Measurements from ENCODE around the gene ACOX3. TPM values are rescaled to one million over a fixed set of nuclear protein-coding genes. Genes with fewer than 3 reads are reported as not detected.

Gene ACOX3
- total RNA-seq, 4 donors from 2014 or later, result 32.0 to 77.2 (median 43.8) TPM

DNA sequence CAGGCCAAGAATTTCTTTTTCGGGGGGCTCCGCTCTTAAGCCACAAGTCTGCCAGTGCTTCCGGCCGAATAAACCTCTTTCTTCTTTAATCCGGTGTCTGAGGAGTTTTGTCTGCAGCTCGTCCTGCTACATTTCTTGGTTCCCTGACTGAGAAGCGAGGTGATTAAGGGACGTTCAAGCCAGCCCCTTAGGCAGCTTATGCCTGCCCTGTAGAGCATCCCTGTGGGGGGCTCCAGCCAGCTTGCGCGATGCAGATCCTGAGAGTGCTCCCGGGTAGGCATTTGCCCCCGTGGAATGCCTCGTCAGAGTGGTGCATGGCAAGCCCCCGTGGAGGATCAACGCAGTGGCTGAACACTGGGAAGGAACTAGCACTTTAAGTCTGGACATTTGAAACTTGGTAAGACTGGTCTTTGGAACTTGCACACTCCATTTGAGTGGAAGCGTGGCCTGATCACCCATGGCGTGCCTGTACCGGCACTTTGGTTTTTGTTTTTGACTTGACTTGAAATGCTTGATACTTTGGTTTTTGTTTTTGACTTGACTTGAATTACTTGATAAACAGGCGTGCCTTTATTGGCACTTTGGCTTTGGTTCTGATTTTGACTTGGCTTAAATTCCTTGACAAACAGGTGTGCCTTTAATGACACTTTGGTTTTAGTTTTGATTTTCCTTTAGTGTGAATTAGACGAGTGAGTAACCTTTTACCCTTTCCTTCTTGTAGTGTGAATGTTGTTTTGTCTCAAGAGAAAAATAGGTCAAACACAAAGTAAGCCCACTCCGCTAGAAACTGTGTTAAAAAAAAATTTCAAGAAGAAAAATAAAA, 6.1 kb downstream of the ACOX3 start:
- no peak overlapping the region for H3K4me3 ChIP-seq
- 88% methylated on average over 16 of the region's 21 CpGs for WGBS
- TF ChIP-seq POLR2A (IDR thresholded peaks at IDR 0.05; ENCODE audit: low read depth), result no peak
- no peak for TF ChIP-seq EP300 (IDR thresholded peaks at IDR 0.05)
- TF ChIP-seq, protein P1, sequence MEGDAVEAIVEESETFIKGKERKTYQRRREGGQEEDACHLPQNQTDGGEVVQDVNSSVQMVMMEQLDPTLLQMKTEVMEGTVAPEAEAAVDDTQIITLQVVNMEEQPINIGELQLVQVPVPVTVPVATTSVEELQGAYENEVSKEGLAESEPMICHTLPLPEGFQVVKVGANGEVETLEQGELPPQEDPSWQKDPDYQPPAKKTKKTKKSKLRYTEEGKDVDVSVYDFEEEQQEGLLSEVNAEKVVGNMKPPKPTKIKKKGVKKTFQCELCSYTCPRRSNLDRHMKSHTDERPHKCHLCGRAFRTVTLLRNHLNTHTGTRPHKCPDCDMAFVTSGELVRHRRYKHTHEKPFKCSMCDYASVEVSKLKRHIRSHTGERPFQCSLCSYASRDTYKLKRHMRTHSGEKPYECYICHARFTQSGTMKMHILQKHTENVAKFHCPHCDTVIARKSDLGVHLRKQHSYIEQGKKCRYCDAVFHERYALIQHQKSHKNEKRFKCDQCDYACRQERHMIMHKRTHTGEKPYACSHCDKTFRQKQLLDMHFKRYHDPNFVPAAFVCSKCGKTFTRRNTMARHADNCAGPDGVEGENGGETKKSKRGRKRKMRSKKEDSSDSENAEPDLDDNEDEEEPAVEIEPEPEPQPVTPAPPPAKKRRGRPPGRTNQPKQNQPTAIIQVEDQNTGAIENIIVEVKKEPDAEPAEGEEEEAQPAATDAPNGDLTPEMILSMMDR (IDR thresholded peaks at IDR 0.05), result no peak
- no peak for TF ChIP-seq POLR2AphosphoS5 (IDR thresholded peaks at IDR 0.05)
- peaks cover 23 to 49% (median 48%) of the 10 kb centered on the region in 4 donors for H3K4me1 ChIP-seq
- no peaks in the 10 kb centered on the region for H3K36me3 ChIP-seq
- DNase-seq (ENCODE audit: extremely low spot score), result no peak
- intact Hi-C loops (cut with DNase I), result no loop called here
- no peaks in the 10 kb centered on the region for H3K9me3 ChIP-seq
- peak overlapping the region in 1 of 4 donors; percentile 89 for H3K27ac ChIP-seq (replicated peaks in 1 of 4)
- no peaks in the 10 kb centered on the region for H3K27me3 ChIP-seq

GRCh38 chr4:8433136-8433535, 7.4 kb downstream of the ACOX3 start:
- no peaks in the 10 kb centered on the region for H3K36me3 ChIP-seq
- DNase-seq (ENCODE audit: extremely low spot score), result no peak
- intact Hi-C loops (cut with DNase I), result no loop called here
- peaks cover 25 to 44% (median 43%) of the 10 kb centered on the region in 4 donors for H3K4me1 ChIP-seq
- 78% methylated on average over 5 of the region's 5 CpGs for WGBS
- no peaks in the 10 kb centered on the region for H3K9me3 ChIP-seq
- no peak overlapping the region for H3K27ac ChIP-seq (replicated peaks in 1 of 4)
- no peak overlapping the region for H3K4me3 ChIP-seq
- no peak for TF ChIP-seq POLR2AphosphoS5 (IDR thresholded peaks at IDR 0.05)
- TF ChIP-seq EP300 (IDR thresholded peaks at IDR 0.05), result no peak
- H3K27me3 ChIP-seq, result no peaks in the 10 kb centered on the region

DNA sequence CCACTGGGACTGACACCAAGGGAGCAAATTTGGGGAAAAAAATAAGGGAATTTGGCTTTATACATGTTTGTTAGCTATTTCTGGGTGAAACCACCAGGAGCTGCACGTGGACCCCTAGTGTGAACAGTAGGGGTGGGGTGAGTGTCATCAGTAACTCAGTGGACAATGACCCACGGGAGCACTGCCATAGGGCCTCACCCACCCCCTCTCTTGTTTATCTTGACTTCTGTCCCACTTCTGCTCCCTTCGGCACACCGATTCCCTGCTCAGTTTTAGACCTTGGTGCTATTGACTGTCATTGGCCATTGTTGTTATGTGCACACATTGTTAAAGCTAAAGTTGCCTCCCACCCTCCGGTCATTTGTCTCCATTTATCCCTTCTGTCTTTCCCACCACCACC, 9.0 kb downstream of the ACOX3 start:
- intact Hi-C loops (cut with DNase I), result no loop called here
- H3K27ac ChIP-seq (replicated peaks in 1 of 4), result no peak overlapping the region
- no peak for DNase-seq (ENCODE audit: extremely low spot score)
- TF ChIP-seq, protein P1 (IDR thresholded peaks at IDR 0.05), result no peak
- TF ChIP-seq POLR2A (IDR thresholded peaks at IDR 0.05; ENCODE audit: low read depth) (no peak), POLR2AphosphoS5 (IDR thresholded peaks at IDR 0.05) (no peak), EP300 (IDR thresholded peaks at IDR 0.05) (no peak)
- peaks cover 28 to 43% (median 42%) of the 10 kb centered on the region in 4 donors for H3K4me1 ChIP-seq
- 81% methylated on average over 5 of the region's 5 CpGs for WGBS
- H3K36me3 ChIP-seq, result no peaks in the 10 kb centered on the region
- H3K9me3 ChIP-seq, result no peaks in the 10 kb centered on the region
- H3K27me3 ChIP-seq, result no peaks in the 10 kb centered on the region
- H3K4me3 ChIP-seq, result no peak overlapping the region

GRCh38 chr4:8428288-8429097, 12.0 kb downstream of the ACOX3 start:
- Histone ChIP-seq H3K9me3 (no peaks in the 10 kb centered on the region), H3K27ac (replicated peaks in 1 of 4) (peak overlapping the region; percentile 90 to 94 (median 92)), H3K27me3 (no peaks in the 10 kb centered on the region), H3K36me3 (peaks cover 0 to 10% (median 4%) of the 10 kb centered on the region in 4 donors), H3K4me1 (peaks cover 26 to 49% (median 44%) of the 10 kb centered on the region in 4 donors), H3K4me3 (peak overlapping the region; percentile 80 to 96 (median 90))
- TF ChIP-seq, protein P1 (IDR thresholded peaks at IDR 0.05), result peak in 2 of 3 experiments; percentile 9 to 24
- TF ChIP-seq POLR2A (IDR thresholded peaks at IDR 0.05; ENCODE audit: low read depth), result no peak
- TF ChIP-seq POLR2AphosphoS5 (IDR thresholded peaks at IDR 0.05), result peak; percentile 95 to 97
- 5% methylated on average over 29 of the region's 56 CpGs for WGBS
- intact Hi-C loops (cut with DNase I), result no loop called here
- DNase-seq (ENCODE audit: extremely low spot score), result peak; percentile 96

DNA sequence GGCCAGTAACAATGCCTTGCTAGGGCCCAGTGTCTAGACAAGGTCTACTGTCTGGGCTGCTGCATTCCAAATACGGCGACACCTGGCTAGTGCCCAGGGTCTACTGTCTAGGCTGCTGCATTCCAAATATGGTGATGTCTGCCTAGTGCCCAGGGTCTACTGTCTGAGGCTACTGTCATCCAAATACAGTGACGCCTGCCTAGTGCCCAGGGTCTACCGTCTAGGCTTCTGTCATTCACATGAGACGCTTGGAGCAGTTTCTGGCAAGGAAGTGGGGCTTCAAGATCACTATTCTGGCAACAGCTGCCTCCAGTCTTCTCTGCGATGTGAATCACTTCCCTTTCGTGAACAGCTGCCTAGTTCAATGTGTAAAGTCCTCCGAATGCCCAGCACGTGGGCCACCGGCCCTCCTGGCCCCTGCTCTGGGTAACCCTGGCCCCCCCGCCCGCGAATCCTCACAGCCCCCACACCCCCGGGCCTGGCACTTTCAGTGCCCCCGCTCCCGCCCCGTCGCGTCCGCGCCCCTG, 12.7 kb downstream of the ACOX3 start:
- peak in 1 of 2 donors; percentile 9 for TF ChIP-seq POLR2AphosphoS5 (IDR thresholded peaks at IDR 0.05)
- no peak for TF ChIP-seq POLR2A (IDR thresholded peaks at IDR 0.05; ENCODE audit: low read depth)
- Histone ChIP-seq H3K4me3 (peak overlapping the region; percentile 80 to 96 (median 90)), H3K36me3 (peaks cover 0 to 13% (median 5%) of the 10 kb centered on the region in 4 donors), H3K27ac (replicated peaks in 1 of 4) (peak overlapping the region; percentile 90 to 94 (median 92)), H3K27me3 (no peaks in the 10 kb centered on the region), H3K9me3 (no peaks in the 10 kb centered on the region), H3K4me1 (peaks cover 26 to 50% (median 44%) of the 10 kb centered on the region in 4 donors)
- no peak for DNase-seq (ENCODE audit: extremely low spot score)
- 0% methylated on average over 17 of the region's 21 CpGs for WGBS
- intact Hi-C loops (cut with DNase I), result no loop called here

Data from esophagus muscularis mucosa (tissue), 4 donors.